HG02938 (cell line): ENCODE results near the gene PCDHGB7.
"Not testable (repeated sequence)": the region's sequence is repeated elsewhere in the genome, so short reads cannot be mapped to it uniquely, and the experiment has no call there.

Experiments used
- ATAC-seq: cut with Tn5 transposase; IDR thresholded peaks from one replicate; pipeline ENCODE4 v1.9.1; 2021; ENCODE audit warnings: mild to moderate bottlenecking, moderate library complexity; ENCODE audit not compliant: unreplicated experiment

PCDHGB7 gene

DNA sequence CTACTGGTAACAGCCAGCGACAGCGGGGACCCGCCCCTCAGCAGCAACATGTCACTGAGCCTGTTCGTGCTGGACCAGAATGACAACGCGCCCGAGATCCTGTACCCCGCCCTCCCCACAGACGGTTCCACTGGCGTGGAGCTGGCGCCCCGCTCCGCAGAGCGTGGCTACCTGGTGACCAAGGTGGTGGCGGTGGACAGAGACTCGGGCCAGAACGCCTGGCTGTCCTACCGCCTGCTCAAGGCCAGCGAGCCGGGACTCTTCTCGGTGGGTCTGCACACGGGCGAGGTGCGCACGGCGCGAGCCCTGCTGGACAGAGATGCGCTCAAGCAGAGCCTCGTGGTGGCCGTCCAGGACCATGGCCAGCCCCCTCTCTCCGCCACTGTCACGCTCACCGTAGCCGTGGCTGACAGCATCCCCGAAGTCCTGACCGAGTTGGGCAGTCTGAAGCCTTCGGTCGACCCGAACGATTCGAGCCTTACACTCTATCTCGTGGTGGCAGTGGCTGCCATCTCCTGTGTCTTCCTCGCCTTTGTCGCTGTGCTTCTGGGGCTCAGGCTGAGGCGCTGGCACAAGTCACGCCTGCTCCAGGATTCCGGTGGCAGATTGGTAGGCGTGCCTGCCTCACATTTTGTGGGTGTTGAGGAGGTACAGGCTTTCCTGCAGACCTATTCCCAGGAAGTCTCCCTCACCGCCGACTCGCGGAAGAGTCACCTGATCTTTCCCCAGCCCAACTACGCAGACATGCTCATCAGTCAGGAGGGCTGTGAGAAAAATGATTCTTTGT, 22.9 kb upstream of the PCDHGB7 start:
- not testable (repeated sequence) for ATAC-seq

DNA sequence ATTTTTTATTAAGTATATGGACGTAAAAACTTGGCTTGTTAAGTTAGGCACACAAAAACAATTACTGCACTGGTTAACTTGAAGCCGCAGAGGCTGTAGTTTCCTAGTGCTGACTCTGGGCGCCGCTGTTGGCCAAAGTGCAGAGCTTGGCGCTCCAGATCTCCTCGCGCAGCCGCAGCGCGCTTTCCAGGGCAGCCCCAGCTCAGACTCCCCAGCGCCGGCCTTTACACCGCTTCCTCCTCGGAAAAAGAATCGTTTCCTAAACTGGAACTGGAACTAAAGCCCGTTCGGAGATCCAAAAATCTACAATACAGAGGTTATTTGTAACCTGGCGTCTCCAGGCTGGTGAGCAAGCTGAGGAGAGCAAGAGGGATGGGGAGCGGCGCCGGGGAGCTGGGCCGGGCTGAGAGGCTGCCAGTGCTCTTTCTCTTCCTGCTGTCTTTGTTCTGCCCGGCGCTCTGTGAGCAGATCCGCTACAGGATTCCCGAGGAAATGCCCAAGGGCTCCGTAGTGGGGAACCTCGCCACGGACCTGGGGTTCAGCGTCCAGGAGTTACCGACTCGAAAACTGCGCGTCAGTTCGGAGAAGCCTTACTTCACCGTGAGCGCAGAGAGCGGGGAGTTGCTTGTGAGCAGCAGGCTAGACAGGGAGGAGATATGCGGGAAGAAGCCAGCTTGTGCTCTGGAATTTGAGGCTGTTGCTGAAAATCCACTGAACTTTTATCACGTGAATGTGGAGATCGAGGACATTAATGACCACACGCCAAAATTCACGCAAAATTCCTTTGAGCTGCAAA, 19.5 kb upstream of the PCDHGB7 start, which contains the start of gene PCDHGB5:
TSS of gene PCDHGB5 (plus strand) at position 192 of the 796 bp plus-strand sequence. CDS start at position 373, 181 bp downstream.
- peak; percentile 81 for ATAC-seq

DNA sequence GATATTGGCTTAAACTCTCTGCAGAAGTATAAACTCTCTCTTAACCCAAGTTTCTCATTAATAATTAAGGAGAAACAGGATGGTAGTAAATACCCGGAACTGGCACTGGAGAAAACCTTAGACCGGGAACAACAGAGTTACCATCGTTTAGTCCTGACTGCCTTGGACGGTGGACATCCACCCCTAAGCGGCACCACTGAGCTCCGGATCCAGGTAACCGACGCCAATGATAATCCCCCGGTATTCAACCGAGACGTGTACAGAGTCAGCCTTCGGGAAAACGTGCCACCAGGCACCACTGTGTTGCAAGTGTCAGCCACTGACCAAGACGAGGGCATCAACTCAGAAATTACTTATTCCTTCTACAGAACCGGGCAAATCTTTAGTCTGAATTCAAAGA, 18.9 kb upstream of the PCDHGB7 start:
- no peak for ATAC-seq

DNA sequence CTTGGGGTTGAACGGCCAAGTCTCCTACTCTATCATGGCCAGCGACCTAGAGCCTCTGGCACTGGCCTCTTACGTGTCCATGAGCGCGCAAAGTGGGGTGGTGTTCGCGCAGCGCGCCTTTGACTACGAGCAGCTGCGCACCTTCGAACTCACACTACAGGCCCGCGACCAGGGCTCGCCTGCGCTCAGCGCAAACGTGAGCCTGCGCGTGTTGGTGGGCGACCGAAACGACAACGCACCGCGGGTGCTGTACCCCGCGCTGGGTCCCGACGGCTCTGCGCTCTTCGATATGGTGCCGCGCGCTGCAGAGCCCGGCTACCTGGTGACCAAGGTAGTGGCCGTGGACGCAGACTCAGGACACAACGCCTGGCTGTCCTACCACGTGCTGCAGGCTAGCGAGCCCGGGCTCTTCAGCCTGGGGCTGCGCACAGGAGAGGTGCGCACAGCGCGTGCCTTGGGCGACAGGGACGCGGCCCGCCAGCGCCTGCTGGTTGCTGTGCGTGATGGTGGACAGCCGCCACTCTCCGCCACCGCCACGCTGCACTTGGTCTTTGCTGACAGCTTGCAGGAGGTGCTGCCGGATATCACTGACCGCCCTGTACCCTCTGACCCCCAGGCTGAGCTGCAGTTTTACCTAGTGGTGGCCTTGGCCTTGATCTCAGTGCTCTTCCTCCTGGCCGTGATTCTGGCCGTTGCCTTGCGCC, 17.8 kb upstream of the PCDHGB7 start:
- no peak for ATAC-seq

DNA sequence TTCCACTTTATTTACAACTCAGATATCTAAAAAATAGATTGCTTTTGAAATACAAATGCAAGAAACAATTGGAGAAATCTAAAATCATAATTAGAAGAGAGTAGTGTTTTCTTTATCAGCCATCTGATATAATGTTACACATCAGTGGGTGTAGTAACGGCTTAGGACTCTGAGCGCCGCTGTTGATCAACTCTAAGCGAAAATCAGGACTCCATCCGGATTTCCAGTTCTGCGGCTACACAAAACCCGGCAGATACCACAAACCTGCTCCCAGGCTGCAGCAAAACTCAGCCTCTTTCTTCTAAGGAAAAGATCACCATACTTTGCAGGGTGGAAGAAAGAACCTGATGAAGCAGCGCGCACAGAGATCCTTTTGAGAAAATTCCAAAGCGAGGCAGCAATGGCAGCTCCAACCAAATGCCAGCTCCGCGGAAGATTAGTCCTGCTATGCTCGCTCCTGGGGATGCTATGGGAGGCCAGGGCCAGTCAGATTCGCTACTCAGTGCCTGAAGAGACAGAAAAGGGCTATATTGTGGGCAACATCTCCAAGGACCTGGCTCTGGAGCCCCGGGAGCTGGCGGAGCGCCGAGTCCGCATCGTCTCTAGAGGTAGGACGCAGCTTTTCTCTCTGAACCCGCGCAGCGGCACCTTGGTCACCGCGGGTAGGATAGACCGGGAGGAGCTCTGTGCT, 14.8 kb upstream of the PCDHGB7 start, which contains the start of gene PCDHGA9:
TSS of gene PCDHGA9 (plus strand) at position 226 of the 691 bp plus-strand sequence. CDS start at position 401, 175 bp downstream.
- ATAC-seq: no peak

DNA sequence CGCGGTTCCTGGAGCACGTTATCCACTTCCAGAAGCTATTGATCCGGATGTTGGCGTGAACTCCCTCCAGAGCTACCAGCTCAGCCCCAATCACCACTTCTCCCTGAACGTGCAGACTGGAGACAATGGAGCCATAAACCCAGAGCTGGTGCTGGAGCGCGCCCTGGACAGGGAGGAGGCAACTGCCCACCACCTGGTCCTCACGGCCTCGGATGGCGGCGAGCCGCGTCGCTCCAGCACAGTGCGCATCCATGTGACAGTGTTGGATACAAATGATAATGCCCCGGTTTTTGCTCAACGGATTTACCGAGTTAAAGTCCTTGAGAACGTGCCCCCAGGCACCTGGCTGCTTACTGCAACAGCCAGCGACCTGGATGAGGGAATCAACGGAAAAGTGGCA, 14.1 kb upstream of the PCDHGB7 start:
- no peak for ATAC-seq

DNA sequence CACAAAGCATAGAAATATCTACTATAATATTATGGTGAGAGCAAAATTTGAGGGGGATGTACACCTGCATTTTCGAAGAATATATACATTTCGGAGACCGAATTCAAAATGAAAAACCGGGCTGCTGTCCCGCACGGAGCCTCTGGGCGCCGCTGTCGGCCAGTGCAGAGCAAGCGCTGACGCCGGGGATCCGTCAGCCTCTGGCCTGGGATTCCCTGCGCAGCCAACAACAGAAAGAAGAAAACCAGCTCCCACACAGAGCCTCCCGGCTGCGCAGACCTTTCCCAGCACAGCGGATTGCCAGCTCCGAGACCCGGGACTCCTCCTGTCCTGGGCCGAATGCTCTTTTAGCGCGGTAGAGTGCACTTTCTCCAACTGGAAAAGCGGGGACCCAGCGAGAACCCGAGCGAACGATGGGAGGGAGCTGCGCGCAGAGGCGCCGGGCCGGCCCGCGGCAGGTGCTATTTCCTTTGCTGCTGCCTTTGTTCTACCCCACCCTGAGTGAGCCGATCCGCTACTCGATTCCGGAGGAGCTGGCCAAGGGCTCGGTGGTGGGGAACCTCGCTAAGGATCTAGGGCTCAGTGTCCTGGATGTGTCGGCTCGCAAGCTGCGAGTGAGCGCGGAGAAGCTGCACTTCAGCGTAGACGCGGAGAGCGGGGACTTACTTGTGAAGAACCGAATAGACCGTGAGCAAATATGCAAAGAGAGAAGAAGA, 9.5 kb upstream of the PCDHGB7 start, which contains the start of gene PCDHGB6:
TSS of gene PCDHGB6 (plus strand) at position 232 of the 716 bp plus-strand sequence. CDS start at position 414, 182 bp downstream.
- ATAC-seq: peak; percentile 49

DNA sequence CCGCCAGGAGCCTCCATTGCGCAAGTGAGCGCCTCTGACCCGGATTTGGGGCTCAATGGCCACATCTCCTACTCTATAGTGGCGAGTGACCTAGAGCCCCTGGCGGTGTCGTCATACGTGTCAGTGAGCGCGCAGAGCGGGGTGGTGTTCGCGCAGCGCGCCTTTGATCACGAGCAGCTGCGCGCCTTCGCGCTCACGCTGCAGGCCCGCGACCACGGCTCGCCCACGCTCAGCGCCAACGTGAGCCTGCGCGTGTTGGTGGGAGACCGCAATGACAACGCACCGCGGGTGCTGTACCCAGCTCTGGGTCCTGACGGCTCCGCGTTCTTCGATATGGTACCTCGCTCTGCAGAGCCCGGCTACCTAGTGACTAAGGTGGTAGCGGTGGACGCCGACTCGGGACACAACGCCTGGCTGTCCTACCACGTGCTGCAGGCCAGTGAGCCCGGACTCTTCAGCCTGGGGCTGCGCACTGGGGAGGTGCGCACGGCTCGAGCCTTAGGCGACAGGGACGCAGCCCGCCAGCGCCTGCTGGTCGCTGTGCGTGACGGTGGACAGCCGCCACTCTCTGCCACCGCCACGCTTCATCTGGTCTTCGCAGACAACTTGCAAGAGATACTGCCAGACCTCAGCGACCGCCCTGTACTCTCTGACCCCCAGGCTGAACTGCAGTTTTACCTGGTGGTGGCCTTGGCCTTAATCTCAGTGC, 7.7 kb upstream of the PCDHGB7 start:
- ATAC-seq: no peak

DNA sequence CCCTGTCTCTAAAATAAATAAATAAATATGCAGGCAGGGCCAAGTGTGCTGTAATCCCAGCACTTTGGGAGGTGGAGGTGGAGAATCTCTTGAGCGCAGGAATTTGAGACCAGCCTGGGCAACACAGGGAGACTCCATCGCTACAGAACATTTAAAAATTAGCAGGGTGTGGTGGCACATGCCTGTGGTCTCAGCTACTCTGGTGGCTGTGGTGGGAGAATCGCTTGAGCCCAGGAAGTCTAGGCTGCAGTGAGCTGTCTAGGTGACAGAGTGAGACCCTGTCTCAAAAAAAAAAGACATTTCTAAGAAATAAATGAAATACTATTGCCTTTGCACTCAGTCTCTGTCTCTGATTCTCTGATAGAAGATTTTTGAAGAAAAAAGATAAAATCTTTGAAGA, 5.9 kb upstream of the PCDHGB7 start:
- ATAC-seq: no peak

DNA sequence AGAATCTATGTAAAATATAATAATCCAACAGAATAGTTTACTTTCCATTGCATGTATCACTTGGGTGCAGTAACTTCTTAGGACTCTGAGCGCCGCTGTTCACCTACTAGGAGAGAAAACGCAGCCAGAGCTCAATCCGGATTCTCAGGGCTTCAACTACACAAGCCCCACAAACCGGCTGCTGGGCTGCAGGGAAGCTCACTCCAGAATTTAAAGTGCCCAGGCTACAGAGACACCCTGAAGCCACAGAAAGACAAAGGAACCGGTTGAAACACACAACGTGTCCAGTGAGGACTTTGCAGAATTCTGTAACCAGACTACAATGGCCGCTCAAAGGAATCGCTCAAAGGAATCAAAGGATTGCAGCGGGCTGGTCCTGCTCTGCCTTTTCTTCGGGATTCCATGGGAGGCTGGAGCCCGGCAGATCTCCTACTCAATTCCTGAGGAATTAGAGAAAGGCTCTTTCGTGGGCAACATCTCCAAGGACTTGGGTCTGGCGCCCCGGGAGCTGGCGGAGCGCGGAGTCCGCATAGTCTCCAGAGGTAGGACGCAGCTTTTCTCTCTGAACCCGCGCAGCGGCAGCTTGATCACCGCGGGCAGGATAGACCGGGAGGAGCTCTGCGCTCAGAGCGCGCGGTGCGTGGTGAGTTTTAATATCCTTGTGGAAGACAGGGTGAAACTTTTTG, 4.5 kb upstream of the PCDHGB7 start, which contains the start of gene PCDHGA10:
TSS of gene PCDHGA10 (plus strand) at position 134 of the 686 bp plus-strand sequence. CDS start at position 323, 189 bp downstream.
- ATAC-seq: peak; percentile 74

DNA sequence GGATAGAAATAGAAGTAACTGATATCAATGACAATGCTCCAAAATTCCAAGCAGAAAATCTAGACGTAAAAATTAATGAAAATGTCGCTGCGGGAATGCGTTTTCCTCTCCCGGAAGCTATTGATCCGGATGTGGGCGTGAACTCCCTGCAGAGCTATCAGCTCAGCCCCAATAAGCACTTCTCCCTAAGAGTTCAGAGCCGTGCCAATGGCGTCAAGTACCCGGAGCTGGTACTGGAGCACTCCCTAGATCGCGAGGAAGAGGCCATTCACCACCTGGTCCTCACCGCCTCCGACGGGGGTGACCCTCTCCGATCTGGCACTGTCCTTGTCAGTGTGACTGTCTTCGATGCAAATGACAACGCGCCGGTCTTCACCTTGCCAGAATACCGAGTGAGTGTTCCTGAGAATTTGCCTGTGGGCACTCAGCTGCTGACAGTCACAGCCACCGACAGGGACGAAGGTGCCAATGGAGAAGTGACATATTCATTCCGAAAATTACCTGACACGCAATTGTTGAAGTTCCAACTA, 3.9 kb upstream of the PCDHGB7 start:
- no peak for ATAC-seq

DNA sequence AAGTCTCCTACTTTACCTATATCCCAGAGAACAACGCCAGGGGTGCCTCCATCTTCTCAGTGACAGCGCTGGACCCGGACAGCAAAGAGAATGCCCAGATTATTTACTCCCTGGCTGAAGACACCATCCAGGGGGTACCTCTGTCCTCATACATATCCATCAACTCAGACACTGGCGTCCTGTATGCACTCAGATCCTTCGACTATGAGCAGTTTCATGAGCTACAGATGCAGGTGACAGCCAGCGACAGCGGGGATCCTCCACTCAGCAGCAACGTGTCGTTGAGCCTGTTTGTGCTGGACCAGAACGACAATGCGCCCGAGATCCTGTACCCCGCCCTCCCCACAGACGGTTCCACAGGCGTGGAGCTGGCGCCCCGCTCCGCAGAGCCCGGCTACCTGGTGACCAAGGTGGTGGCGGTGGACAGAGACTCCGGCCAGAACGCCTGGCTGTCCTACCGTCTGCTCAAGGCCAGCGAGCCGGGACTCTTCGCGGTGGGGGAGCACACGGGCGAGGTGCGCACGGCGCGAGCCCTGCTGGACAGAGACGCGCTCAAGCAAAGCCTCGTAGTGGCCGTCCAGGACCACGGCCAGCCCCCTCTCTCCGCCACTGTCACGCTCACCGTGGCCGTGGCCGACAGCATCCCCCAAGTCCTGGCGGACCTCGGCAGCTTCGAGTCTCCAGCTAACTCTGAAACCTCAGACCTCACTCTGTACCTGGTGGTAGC, 2.8 kb upstream of the PCDHGB7 start:
- ATAC-seq: not testable (repeated sequence)

DNA sequence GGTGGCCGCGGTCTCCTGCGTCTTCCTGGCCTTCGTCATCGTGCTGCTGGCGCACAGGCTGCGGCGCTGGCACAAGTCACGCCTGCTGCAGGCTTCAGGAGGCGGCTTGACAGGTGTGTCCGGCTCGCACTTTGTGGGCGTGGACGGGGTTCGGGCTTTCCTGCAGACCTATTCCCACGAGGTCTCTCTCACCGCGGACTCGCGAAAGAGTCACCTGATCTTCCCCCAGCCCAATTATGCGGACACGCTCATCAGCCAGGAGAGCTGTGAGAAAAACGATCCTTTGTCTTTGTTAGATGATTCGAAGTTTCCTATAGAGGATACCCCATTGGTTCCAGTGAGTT, 2.2 kb upstream of the PCDHGB7 start:
- not testable (repeated sequence) for ATAC-seq

DNA sequence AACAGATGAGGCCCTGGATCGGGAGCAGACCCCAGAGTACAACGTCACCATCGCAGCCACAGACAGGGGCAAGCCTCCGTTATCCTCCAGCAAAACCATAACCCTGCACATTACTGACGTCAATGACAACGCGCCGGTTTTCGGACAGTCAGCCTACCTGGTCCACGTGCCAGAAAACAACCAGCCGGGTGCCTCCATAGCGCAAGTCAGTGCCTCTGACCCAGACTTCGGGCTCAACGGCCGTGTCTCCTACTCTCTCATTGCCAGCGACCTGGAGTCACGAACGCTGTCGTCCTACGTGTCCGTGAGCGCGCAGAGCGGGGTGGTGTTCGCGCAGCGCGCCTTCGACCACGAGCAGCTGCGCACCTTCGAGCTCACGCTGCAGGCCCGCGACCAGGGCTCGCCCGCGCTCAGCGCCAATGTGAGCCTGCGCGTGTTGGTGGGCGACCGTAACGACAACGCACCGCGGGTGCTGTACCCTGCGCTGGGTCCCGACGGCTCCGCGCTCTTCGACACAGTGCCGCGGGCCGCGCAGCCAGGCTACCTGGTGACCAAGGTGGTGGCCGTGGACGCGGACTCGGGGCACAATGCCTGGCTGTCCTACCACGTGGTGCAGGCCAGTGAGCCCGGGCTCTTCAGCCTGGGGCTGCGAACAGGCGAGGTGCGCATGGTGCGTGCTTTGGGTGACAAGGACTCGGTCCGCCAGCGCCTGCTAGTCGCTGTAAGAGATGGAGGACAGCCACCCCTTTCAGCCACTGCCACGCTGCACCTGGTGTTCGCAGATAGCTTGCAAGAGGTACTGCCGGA, 1.8 kb downstream of the PCDHGB7 start:
- no peak for ATAC-seq

DNA sequence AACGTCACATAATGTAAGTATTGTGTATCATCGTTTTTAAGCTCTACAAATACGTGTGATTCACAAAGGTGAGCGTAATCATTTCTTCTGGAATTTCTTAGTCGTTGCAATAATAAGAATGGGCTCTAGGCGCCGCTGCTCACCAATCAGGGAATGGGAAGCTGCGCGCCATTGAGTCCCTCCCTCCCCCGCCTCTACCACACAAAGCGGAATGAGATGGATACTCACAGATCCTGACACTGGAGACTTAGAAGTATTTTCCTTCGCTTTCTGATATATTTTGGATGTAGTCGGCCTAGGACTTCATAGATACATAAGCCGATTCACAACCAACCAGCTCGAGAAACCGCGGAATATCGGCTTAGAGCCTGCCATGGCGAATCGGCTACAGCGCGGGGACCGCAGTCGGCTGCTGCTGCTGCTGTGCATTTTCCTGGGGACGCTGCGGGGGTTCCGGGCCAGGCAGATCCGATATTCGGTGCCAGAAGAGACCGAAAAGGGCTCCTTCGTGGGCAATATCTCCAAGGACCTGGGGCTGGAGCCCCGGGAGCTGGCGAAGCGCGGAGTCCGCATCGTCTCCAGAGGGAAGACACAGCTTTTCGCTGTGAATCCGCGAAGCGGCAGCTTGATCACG, 3.5 kb downstream of the PCDHGB7 start, which contains the start of gene PCDHGA11:
TSS of gene PCDHGA11 (plus strand) at position 197 of the 634 bp plus-strand sequence. CDS start at position 374, 177 bp downstream.
- ATAC-seq: peak; percentile 34

DNA sequence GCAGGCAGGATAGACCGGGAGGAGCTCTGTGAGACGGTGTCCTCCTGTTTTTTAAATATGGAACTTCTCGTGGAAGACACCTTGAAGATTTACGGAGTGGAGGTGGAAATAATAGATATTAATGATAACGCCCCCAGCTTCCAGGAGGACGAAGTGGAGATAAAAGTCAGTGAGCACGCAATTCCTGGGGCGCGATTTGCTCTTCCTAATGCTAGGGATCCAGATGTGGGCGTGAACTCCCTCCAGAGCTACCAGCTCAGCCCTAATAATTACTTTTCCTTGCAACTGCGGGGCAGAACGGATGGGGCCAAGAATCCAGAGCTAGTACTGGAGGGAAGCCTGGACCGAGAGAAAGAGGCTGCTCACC, 4.0 kb downstream of the PCDHGB7 start:
- ATAC-seq: no peak
